ENCODE results near the gene PUSL1. TPM values are rescaled to one million over a fixed set of nuclear protein-coding genes. Genes with fewer than 3 reads are reported as not detected.

Gene PUSL1
- total RNA-seq, 1 experiment from 2014 or later: 38.0 TPM

GRCh38 chr1:1354271-1355247 is 46.2 kb downstream of the PUSL1 start:
- H3K9ac ChIP-seq (ENCODE audit: extremely low read depth, insufficient read length, low read length): no peak overlapping the region
- no peak overlapping the region for H2AK5ac ChIP-seq (ENCODE audit: insufficient read length, low read length)
- H3K4me3 Mint-ChIP-seq: peak overlapping the region; percentile 58 to 85
- H2BK12ac ChIP-seq (ENCODE audit: insufficient read length, low read depth, low read length): no peak overlapping the region
- no peak overlapping the region for H2BK20ac ChIP-seq (ENCODE audit: low read depth, low read length, poor library complexity, severe bottlenecking)
- no peaks in the 10 kb centered on the region for H3K9me3 ChIP-seq (ENCODE audit: control insufficient read depth, low read depth, low read length)
- H4K20me1 ChIP-seq (ENCODE audit: control insufficient read depth, insufficient read depth, insufficient read length): no peaks in the 10 kb centered on the region
- H3K27ac Mint-ChIP-seq: peak overlapping the region in 1 of 3 experiments; percentile 40; a peak in 1 of 7 replicates
- no peak overlapping the region for H3K4ac ChIP-seq (ENCODE audit: low read depth, low read length)
- H3K9me3 Mint-ChIP-seq: no peaks in the 10 kb centered on the region
- peaks cover 4% of the 10 kb centered on the region; the same call in 1 of the 2 replicates for H3K27me3 ChIP-seq (ENCODE audit: insufficient read depth, low read length)
- H2BK5ac ChIP-seq (ENCODE audit: insufficient read length, low read length): no peak overlapping the region
- no peak overlapping the region for H2BK120ac ChIP-seq (ENCODE audit: low read depth, low read length, poor library complexity, severe bottlenecking)
- H3K23ac ChIP-seq (ENCODE audit: insufficient read length, low read depth, low read length): no peak overlapping the region
- DNase-seq: no peak
- peaks cover 0 to 8% (median 2%) of the 10 kb centered on the region in 3 experiments; a peak in 1 of 7 replicates for H3K36me3 Mint-ChIP-seq (ENCODE audit: insufficient read depth in 1 of 3, low read depth in 3 of 3)
- H3K4me2 ChIP-seq (ENCODE audit: insufficient read depth, insufficient read length, low read length): peak overlapping the region; percentile 62
- H2AFZ ChIP-seq (ENCODE audit: low read length): no peak overlapping the region
- peaks cover 7% of the 10 kb centered on the region for H3K23me2 ChIP-seq (ENCODE audit: insufficient read length, low read depth, low read length, poor library complexity, severe bottlenecking)
- no peaks in the 10 kb centered on the region for H3K79me1 ChIP-seq (ENCODE audit: insufficient read depth, low read depth, low read length, poor library complexity, severe bottlenecking)
- H2BK15ac ChIP-seq (ENCODE audit: low read depth, low read length): no peak overlapping the region
- no peak overlapping the region for H4K8ac ChIP-seq (replicated peaks; ENCODE audit: insufficient read length, low read depth, low read length)
- H3K18ac ChIP-seq (ENCODE audit: insufficient read length, low read depth, low read length): no peak overlapping the region
- no peaks in the 10 kb centered on the region; the same call in 1 of the 2 replicates for H3K4me1 ChIP-seq (ENCODE audit: insufficient read depth, low read length)
- H3K79me2 ChIP-seq (ENCODE audit: insufficient read depth, low read length): no peaks in the 10 kb centered on the region
- H3K27ac ChIP-seq (ENCODE audit: insufficient read length, low read depth, low read length): no peak overlapping the region
- no peak overlapping the region for H4K91ac ChIP-seq (ENCODE audit: insufficient read length, low read depth, low read length)
- H3T11ph ChIP-seq (ENCODE audit: low read length): no peak overlapping the region
- no peak overlapping the region for H3K14ac ChIP-seq (ENCODE audit: insufficient read depth, low read length)
- no peak overlapping the region for H3K56ac ChIP-seq (ENCODE audit: insufficient read length, low read depth, low read length)
- H3K27me3 Mint-ChIP-seq (ENCODE audit: low read depth): peaks cover 37% of the 10 kb centered on the region
- H4K5ac ChIP-seq (ENCODE audit: insufficient read length, low read depth, low read length): no peak overlapping the region
- peaks cover 27 to 48% of the 10 kb centered on the region in 2 experiments for H3K4me1 Mint-ChIP-seq
- no CpG with 5 or more reads among the region's 116 CpGs for WGBS (ENCODE audit: extremely low coverage, insufficient read length, low lambda C conversion rate)
- TF ChIP-seq CTCF (conservative IDR thresholded peaks at IDR 0.05): no peak

Data from H9 (cell line).